WTC11 (cell line): Measurements from ENCODE around the gene BCL2L12. TPM values are rescaled to one million over a fixed set of nuclear protein-coding genes. Genes with fewer than 3 reads are reported as not detected.

Experiments used
- ATAC-seq: fragments of 200-7000 bp; cut with Tn5 transposase; 2 replicates; pipeline ENCODE4 v1.10.0; 2021; ENCODE audit warnings: mild to moderate bottlenecking, moderate library complexity
- CTCF ChIA-PET: fragments of 300-600 bp; sonication (Branson Sonifier 250); formaldehyde crosslinking; loops from one replicate; lab custom pipeline; 2021; ENCODE audit warnings: antibody characterized with exemption; lab: Charles Lee
- POLR2A ChIA-PET: fragments of 350-600 bp; sonication (Branson Sonifier 250); formaldehyde crosslinking; loops from one replicate; lab custom pipeline; 2021; ENCODE audit warnings: antibody characterized with exemption; lab: Charles Lee
- DNase-seq: peaks from one replicate; pipeline ENCODE4 v3.0.0; 2021; ENCODE audit warnings: low spot score
- H3K27ac Mint-ChIP-seq: 2 replicates; pipeline ENCODE4 v1.8.0; 2021; ENCODE audit warnings: mixed read lengths
- H3K27me3 Mint-ChIP-seq: 2 replicates; pipeline ENCODE4 v1.8.0; 2021; ENCODE audit warnings: low read depth, mild to moderate bottlenecking, moderate library complexity, mixed read lengths
- H3K36me3 Mint-ChIP-seq: 2 replicates; pipeline ENCODE4 v1.8.0; 2021; ENCODE audit warnings: mixed read lengths
- H3K4me1 Mint-ChIP-seq: 2 replicates; pipeline ENCODE4 v1.8.0; 2022; ENCODE audit warnings: mixed read lengths
- H3K4me3 Mint-ChIP-seq: 2 replicates; pipeline ENCODE4 v1.8.0; 2021; ENCODE audit warnings: mild to moderate bottlenecking, moderate library complexity, mixed read lengths
- H3K9me3 Mint-ChIP-seq: 2 replicates; pipeline ENCODE4 v1.8.0; 2021; ENCODE audit warnings: mixed read lengths
- ARID4B ChIP-seq: sonication (generic); formaldehyde crosslinking; IDR thresholded peaks from 2 replicates; pipeline ENCODE4 v1.8.0; 2023; ENCODE audit warnings: missing genetic modification reagents, mild to moderate bottlenecking, borderline replicate concordance
- ATF1 ChIP-seq: sonication (generic); formaldehyde crosslinking; IDR thresholded peaks from 2 replicates; pipeline ENCODE4 v1.8.1; 2023; ENCODE audit warnings: mild to moderate bottlenecking, moderate library complexity, missing genetic modification reagents
- CBFB ChIP-seq: sonication (generic); formaldehyde crosslinking; IDR thresholded peaks from 2 replicates; pipeline ENCODE4 v1.8.1; 2022; ENCODE audit warnings: mild to moderate bottlenecking, low read depth, missing genetic modification reagents
- CDX4 ChIP-seq: fragments of 250-450 bp; sonication (Bioruptor Pico); IDR thresholded peaks from 2 replicates; pipeline ENCODE4 v1.9.0; 2021; ENCODE audit warnings: moderate library complexity, mild to moderate bottlenecking, inconsistent platforms, borderline replicate concordance
- EMX1 ChIP-seq: fragments of 250-450 bp; sonication (Bioruptor Pico); IDR thresholded peaks from 2 replicates; pipeline ENCODE4 v1.8.0; 2021; ENCODE audit warnings: mild to moderate bottlenecking
- FOXK1 ChIP-seq: sonication (generic); formaldehyde crosslinking; IDR thresholded peaks from 2 replicates; pipeline ENCODE4 v1.8.0; 2022; ENCODE audit warnings: mild to moderate bottlenecking, moderate library complexity, missing genetic modification reagents
- HMGXB4 ChIP-seq: sonication (generic); formaldehyde crosslinking; IDR thresholded peaks from 2 replicates; pipeline ENCODE4 v1.8.1; 2023; ENCODE audit warnings: mild to moderate bottlenecking, moderate library complexity, missing genetic modification reagents
- JAZF1 ChIP-seq: fragments of 250-450 bp; sonication (Bioruptor Pico); IDR thresholded peaks from 2 replicates; pipeline ENCODE4 v1.9.0; 2021; ENCODE audit warnings: moderate library complexity, mild to moderate bottlenecking, inconsistent platforms
- MXD4 ChIP-seq: fragments of 250-450 bp; sonication (Bioruptor Pico); IDR thresholded peaks from 2 replicates; pipeline ENCODE4 v1.8.0; 2021; ENCODE audit warnings: mild to moderate bottlenecking, moderate library complexity, borderline replicate concordance
- NFE2L1 ChIP-seq: sonication (generic); formaldehyde crosslinking; IDR thresholded peaks from 2 replicates; pipeline ENCODE4 v1.8.1; 2023; ENCODE audit warnings: missing genetic modification reagents
- SP1 ChIP-seq: sonication (generic); formaldehyde crosslinking; conservative IDR thresholded peaks from 2 replicates; pipeline ENCODE4 v1.8.1; 2022; ENCODE audit warnings: missing genetic modification reagents
- ZBTB43 ChIP-seq: sonication (generic); formaldehyde crosslinking; IDR thresholded peaks from 2 replicates; pipeline ENCODE4 v1.8.1; 2023; ENCODE audit warnings: mild to moderate bottlenecking, missing genetic modification reagents
- ZNF121 ChIP-seq: sonication (generic); formaldehyde crosslinking; IDR thresholded peaks from 2 replicates; pipeline ENCODE4 v1.8.0; 2023; ENCODE audit warnings: missing genetic modification reagents
- ZNF263 ChIP-seq: sonication (generic); formaldehyde crosslinking; IDR thresholded peaks from 2 replicates; pipeline ENCODE4 v1.8.1; 2022; ENCODE audit warnings: low read depth, mild to moderate bottlenecking, moderate library complexity, missing genetic modification reagents
- ZNF396 ChIP-seq: fragments of 250-450 bp; sonication (Bioruptor Pico); IDR thresholded peaks from 2 replicates; pipeline ENCODE4 v1.8.0; 2021; ENCODE audit warnings: mild to moderate bottlenecking, moderate library complexity, borderline replicate concordance
- ZNF423 ChIP-seq: fragments of 250-450 bp; sonication (Bioruptor Pico); IDR thresholded peaks from 2 replicates; pipeline ENCODE4 v2.1.2; 2022; ENCODE audit warnings: mild to moderate bottlenecking, moderate library complexity
- ZNF425 ChIP-seq: fragments of 250-450 bp; sonication (Bioruptor Pico); conservative IDR thresholded peaks from 2 replicates; pipeline ENCODE4 v1.9.0; 2021; ENCODE audit warnings: mild to moderate bottlenecking
- ZSCAN18 ChIP-seq: fragments of 250-450 bp; sonication (Bioruptor Pico); IDR thresholded peaks from 2 replicates; pipeline ENCODE4 v2.1.2; 2022; ENCODE audit warnings: mild to moderate bottlenecking, moderate library complexity
- total RNA-seq: library from RNA; stranded (reverse); gene quantifications from 3 replicates; pipeline ENCODE4 v1.2.3, GENCODE V29; 2021

The BCL2L12 gene
- total RNA-seq, 1 experiment from 2014 or later: 146 TPM

GRCh38 chr19:49657493-49658138 lies 8.1 kb upstream of the BCL2L12 start:
- ATAC-seq: no peak
- Mint-ChIP-seq H3K4me1 (peaks cover 10% of the 10 kb centered on the region), H3K27ac (peak overlapping the region; percentile 15; the same call in 1 of the 2 replicates), H3K27me3 (no peaks in the 10 kb centered on the region), H3K9me3 (peaks cover 7% of the 10 kb centered on the region), H3K4me3 (no peak overlapping the region), H3K36me3 (peaks cover 70% of the 10 kb centered on the region)
- ChIA-PET CTCF (interaction anchor here (0.6 to 1.3 kb wide), 3 partner anchors 20 to 41 kb away, joined by 3 to 4 read pairs (median 3); partner anchors contain the start of gene PRMT1), POLR2A (interaction anchor here (0.9 kb wide), 1 partner anchor 16 kb away, joined by 3 read pairs; the partner anchor contains the start of gene SCAF1)
- no peak for TF ChIP-seq ZBTB43 (CRISPR knock-in tag)
- no peak for TF ChIP-seq CBFB (CRISPR knock-in tag)
- TF ChIP-seq FOXK1 (CRISPR knock-in tag): no peak
- TF ChIP-seq ZNF121 (CRISPR knock-in tag): no peak
- TF ChIP-seq MXD4 (CRISPR knock-in tag): no peak
- TF ChIP-seq CDX4 (CRISPR knock-in tag): no peak
- TF ChIP-seq JAZF1: no peak
- no peak for TF ChIP-seq ARID4B (CRISPR knock-in tag)
- no peak for TF ChIP-seq EMX1
- TF ChIP-seq ZNF425 (CRISPR knock-in tag): no peak
- TF ChIP-seq HMGXB4 (CRISPR knock-in tag): no peak
- TF ChIP-seq ZSCAN18 (CRISPR knock-in tag): no peak
- no peak for TF ChIP-seq ZNF396 (CRISPR knock-in tag)
- TF ChIP-seq ZNF263: no peak
- TF ChIP-seq ATF1 (CRISPR knock-in tag): no peak
- TF ChIP-seq ZNF423 (CRISPR knock-in tag): no peak
- TF ChIP-seq SP1: no peak
- no peak for TF ChIP-seq NFE2L1 (CRISPR knock-in tag)
- DNase-seq: no peak
